HCT116 (cell line): ENCODE results near the gene SMAD2. TPM values are rescaled to one million over a fixed set of nuclear protein-coding genes. Genes with fewer than 3 reads are reported as not detected.

Experiments
- ATAC-seq: fragments of 200-7000 bp; cut with Tn5 transposase; 2 replicates; pipeline ENCODE4 v1.9.1; 2020; ENCODE audit warnings: mild to moderate bottlenecking, moderate library complexity
- BruUV-seq: library from RNA; stranded (reverse); fragments of 400-500 nt; replicated peaks from 2 replicates; lab custom pipeline; 2021; lab: Mats Ljungman, UMichigan
- CTCF ChIA-PET: fragments of 300-600 bp; sonication (Branson Sonifier 250); formaldehyde crosslinking; loops from one replicate; lab custom pipeline; 2021; ENCODE audit warnings: antibody characterized with exemption; lab: Charles Lee
- POLR2A ChIA-PET: fragments of 300-600, 350-600 bp; sonication (Branson Sonifier 250); formaldehyde crosslinking; loops from one replicate; lab custom pipeline; 2021; ENCODE audit warnings: antibody characterized with exemption; lab: Charles Lee
- RAD21 ChIA-PET, 2 experiments: fragments of 300-600 bp; sonication (Branson Sonifier 250); formaldehyde crosslinking; loops; one replicate each; lab custom pipeline; 2023; ENCODE audit warnings: low total read pairs in 2 of 2; ENCODE audit not compliant: uncharacterized antibody in 2 of 2, unreplicated experiment in 2 of 2, low non-redundant PET in 1 of 2; lab: Charles Lee
- DNase-seq: peaks from one replicate; pipeline ENCODE4 v3.0.0-alpha.2; 2010; ENCODE audit warnings: low read depth, low spot score
- H2AFZ ChIP-seq: fragments of 200-600 bp; shearing (Covaris generic), sonication (generic); 2 replicates; pipeline ENCODE4 v1.6.1; 2017; ENCODE audit warnings: low read depth, mixed run types, mixed read lengths, antibody characterized with exemption, low read length; ENCODE audit not compliant: poor library complexity, severe bottlenecking
- H3K27ac ChIP-seq: 2 replicates; pipeline ENCODE4 v1.5.1; 2012; ENCODE audit warnings: low read depth, low read length
- H3K27me3 ChIP-seq: fragments of 200-600 bp; sonication (generic); 2 replicates; pipeline ENCODE4 v1.6.1; 2016; ENCODE audit warnings: mixed run types, low read length, mixed read lengths; ENCODE audit not compliant: insufficient read depth
- H3K36me3 ChIP-seq, 2 experiments: fragments of 200-500 bp in 1 of 2; fragments of 200-600 bp in 1 of 2; sonication (Bioruptor generic) in 1 of 2; sonication (generic) in 1 of 2; 2 replicates each; pipeline versions ENCODE4 v1.5.1 to v1.6.1; 2014 to 2016; ENCODE audit warnings: low read length in 2 of 2, inconsistent platforms in 1 of 2, mixed read lengths in 1 of 2, mixed run types in 1 of 2; ENCODE audit not compliant: insufficient read depth in 2 of 2, control insufficient read depth in 1 of 2
- H3K4me1 ChIP-seq, 2 experiments: fragments of 200-600 bp in 1 of 2; sonication (generic) in 1 of 2; 2 replicates each; pipeline versions ENCODE4 v1.5.1 to v1.6.1; 2012 to 2017; ENCODE audit warnings: low read length in 2 of 2, inconsistent platforms in 1 of 2, mild to moderate bottlenecking in 1 of 2, mixed read lengths in 1 of 2, mixed run types in 1 of 2, moderate library complexity in 1 of 2; ENCODE audit not compliant: insufficient read depth in 2 of 2, control insufficient read depth in 1 of 2
- H3K4me2 ChIP-seq: fragments of 200-600 bp; sonication (generic); 2 replicates; pipeline ENCODE4 v1.6.1; 2017; ENCODE audit warnings: mixed run types, low read length, mixed read lengths
- H3K4me3 ChIP-seq, 2 experiments: fragments of 200-600 bp in 1 of 2; sonication (generic) in 1 of 2; replicated peaks in 1 of 2; 2 replicates each; pipeline ENCODE4 v1.5.1; 2011 to 2016; ENCODE audit warnings: low read length in 2 of 2, control low read depth in 1 of 2, low read depth in 1 of 2, mild to moderate bottlenecking in 1 of 2, mixed read lengths in 1 of 2, mixed run types in 1 of 2
- H3K79me2 ChIP-seq: fragments of 200-600 bp; sonication (generic); 2 replicates; pipeline ENCODE4 v1.6.1; 2017; ENCODE audit warnings: mild to moderate bottlenecking, mixed run types, low read length, moderate library complexity, mixed read lengths; ENCODE audit not compliant: insufficient read depth
- H3K9ac ChIP-seq: fragments of 200-600 bp; sonication (generic); 2 replicates; pipeline ENCODE4 v1.6.1; 2016; ENCODE audit warnings: low read length, mixed read lengths
- H3K9me2 ChIP-seq: fragments of 200-600 bp; sonication (generic), shearing (Covaris generic); 2 replicates; pipeline ENCODE4 v1.6.1; 2017; ENCODE audit warnings: mixed run types, mild to moderate bottlenecking, moderate library complexity; ENCODE audit not compliant: insufficient read depth
- H3K9me3 ChIP-seq, 2 experiments: fragments of 200-500 bp in 1 of 2; fragments of 200-600 bp in 1 of 2; sonication (Bioruptor generic) in 1 of 2; sonication (generic) in 1 of 2; 2 replicates each; pipeline ENCODE4 v1.6.1; 2014 to 2017; ENCODE audit warnings: low read length in 2 of 2, mixed read lengths in 2 of 2, inconsistent platforms in 1 of 2, low read depth in 1 of 2, mild to moderate bottlenecking in 1 of 2, mixed run types in 1 of 2, moderate library complexity in 1 of 2; ENCODE audit not compliant: control insufficient read depth in 1 of 2, insufficient read depth in 1 of 2
- H4K20me1 ChIP-seq: fragments of 200-600 bp; sonication (generic), shearing (Covaris generic); 2 replicates; pipeline ENCODE4 v1.6.1; 2017; ENCODE audit warnings: mixed run types, mild to moderate bottlenecking, moderate library complexity; ENCODE audit not compliant: insufficient read depth
- CBX3 ChIP-seq: IDR thresholded peaks from 2 replicates; pipeline ENCODE4 v1.6.1; 2012; ENCODE audit warnings: low read depth
- CEBPB ChIP-seq: IDR thresholded peaks from 2 replicates; pipeline ENCODE4 v1.6.1; 2012; ENCODE audit warnings: low read depth
- ELF1 ChIP-seq: IDR thresholded peaks from 2 replicates; pipeline ENCODE4 v1.6.1; 2012; ENCODE audit warnings: low read depth, borderline replicate concordance
- EZH2 ChIP-seq: fragments of 200-600 bp; sonication (generic); IDR thresholded peaks from 2 replicates; pipeline ENCODE4 v1.6.1; 2017; ENCODE audit warnings: antibody characterized with exemption, mixed run types
- EZH2phosphoT487 ChIP-seq: fragments of 200-600 bp; IDR thresholded peaks from 2 replicates; pipeline ENCODE4 v1.6.1; 2018; ENCODE audit warnings: antibody characterized with exemption, borderline replicate concordance
- FOSL1 ChIP-seq: IDR thresholded peaks from 2 replicates; pipeline ENCODE4 v1.6.1; 2012; ENCODE audit warnings: low read depth
- POLR2A ChIP-seq: IDR thresholded peaks from 2 replicates; pipeline ENCODE4 v1.7.0; 2011; ENCODE audit warnings: borderline replicate concordance; ENCODE audit not compliant: insufficient read depth, insufficient read length; ENCODE audit errors: extremely low read depth
- POLR2AphosphoS5 ChIP-seq: IDR thresholded peaks from 2 replicates; pipeline ENCODE4 v1.6.1; 2011; ENCODE audit warnings: mild to moderate bottlenecking, low read depth, low read length, moderate library complexity
- RAD21 ChIP-seq: IDR thresholded peaks from 2 replicates; pipeline ENCODE4 v1.6.1; 2012; ENCODE audit warnings: low read depth, mild to moderate bottlenecking
- SIN3A ChIP-seq: IDR thresholded peaks from 2 replicates; pipeline ENCODE4 v1.6.1; 2012; ENCODE audit warnings: low read depth
- SP1 ChIP-seq: IDR thresholded peaks from 2 replicates; pipeline ENCODE4 v1.6.1; 2012; ENCODE audit warnings: low read depth
- SRF ChIP-seq: IDR thresholded peaks from 2 replicates; pipeline ENCODE4 v1.6.1; 2012; ENCODE audit warnings: low read depth
- TCF7L2 ChIP-seq: IDR thresholded peaks from 2 replicates; pipeline ENCODE4 v1.7.0; 2011; ENCODE audit warnings: borderline replicate concordance, inconsistent platforms; ENCODE audit not compliant: insufficient read depth, insufficient read length; ENCODE audit errors: extremely low read depth
- YY1 ChIP-seq: IDR thresholded peaks from 2 replicates; pipeline ENCODE4 v1.6.1; 2011; ENCODE audit warnings: low read length, low read depth, moderate library complexity, mild to moderate bottlenecking; ENCODE audit not compliant: insufficient replicate concordance; ENCODE audit errors: extremely low read depth
- ZFX ChIP-seq: fragments of 450-650 bp; IDR thresholded peaks from 2 replicates; pipeline ENCODE4 v1.6.1; 2017
- ZNF274 ChIP-seq: fragments of 200-500 bp; sonication (Bioruptor generic); IDR thresholded peaks from 2 replicates; pipeline ENCODE4 v1.6.1; 2014; ENCODE audit warnings: mild to moderate bottlenecking, low read depth, low read length, inconsistent platforms
- intact Hi-C: fragments of 100-400 bp; cut with micrococcal nuclease; formaldehyde crosslinking; loops from 2 replicates; pipeline ENCODE4 v1.10.0; 2022
- total RNA-seq: library from RNA; stranded (reverse); gene quantifications from one replicate; pipeline ENCODE4 v1.2.1, GENCODE V29; 2021; ENCODE audit not compliant: unreplicated experiment
- TF ChIP-seq, protein P1 (sequence below): IDR thresholded peaks from 2 replicates; pipeline ENCODE4 v1.6.1; 2012
- TF ChIP-seq, protein P2 (sequence below), 3 experiments: fragments of 200-600 bp in 1 of 3; sonication (generic) in 1 of 3; IDR thresholded peaks in 2 of 3; conservative IDR thresholded peaks in 1 of 3; 2 replicates each; pipeline ENCODE4 v1.5.1; 2012 to 2017; ENCODE audit warnings: low read depth in 2 of 3, low read length in 2 of 3, antibody characterized with exemption in 1 of 3, borderline replicate concordance in 1 of 3, control low read depth in 1 of 3, mild to moderate bottlenecking in 1 of 3, mixed read lengths in 1 of 3, mixed run types in 1 of 3, moderate library complexity in 1 of 3; ENCODE audit not compliant: insufficient read depth in 1 of 3

Gene SMAD2
- total RNA-seq, 1 experiment from 2014 or later, result 130 TPM

DNA sequence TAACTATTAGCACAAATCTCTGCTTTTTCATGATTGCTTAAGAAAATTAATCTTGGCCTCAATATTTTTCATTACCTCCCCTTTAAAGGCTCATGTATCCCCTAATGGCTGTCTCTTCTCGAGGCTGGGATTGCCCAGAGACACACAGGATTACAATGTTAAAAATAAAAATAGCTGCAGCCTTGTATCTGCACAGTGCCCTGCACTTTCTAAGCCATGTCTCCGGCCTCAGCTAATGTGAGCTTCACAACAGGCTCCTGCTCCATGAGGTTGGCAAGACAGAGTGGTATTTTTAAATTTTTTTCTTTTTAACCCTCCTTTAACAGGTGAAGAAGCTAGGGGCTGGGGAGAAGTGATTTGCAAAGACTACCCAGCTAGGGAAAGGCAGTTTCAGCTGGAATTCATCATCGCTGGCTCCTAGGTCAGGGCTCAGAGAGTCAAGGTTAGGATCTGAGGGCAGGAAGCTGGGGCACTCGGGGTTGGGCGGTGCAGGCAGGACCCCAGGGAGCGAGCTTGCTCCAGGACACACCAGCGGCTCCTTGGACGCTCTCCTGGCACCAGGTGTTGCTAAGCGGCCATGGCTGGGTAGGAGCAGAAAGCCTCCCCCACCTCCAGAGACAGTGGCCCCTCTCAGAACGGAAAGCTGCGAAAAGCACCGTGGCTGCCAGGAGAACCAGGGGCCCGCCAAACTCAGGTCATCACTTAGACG is 135.6 kb downstream of the SMAD2 start:
- Histone ChIP-seq H2AFZ (no peak overlapping the region), H4K20me1 (no peaks in the 10 kb centered on the region), H3K4me2 (no peak overlapping the region), H3K9me2 (no peaks in the 10 kb centered on the region), H3K9me3 (no peaks in the 10 kb centered on the region)
- ATAC-seq, result no peak
- BruUV-seq, result no TSS peak
- RAD21 ChIA-PET, result no interaction called here
- TF ChIP-seq EZH2phosphoT487, result no peak
- TF ChIP-seq CEBPB, result no peak
- no peak for TF ChIP-seq POLR2AphosphoS5
- TF ChIP-seq SP1, result no peak
- no peak for TF ChIP-seq ZFX
- TF ChIP-seq, all 23 proteins: peak for 0
- no peaks in the 10 kb centered on the region for H3K4me1 ChIP-seq
- intact Hi-C loops, result no loop called here
- no peaks in the 10 kb centered on the region for H3K79me2 ChIP-seq
- CTCF ChIA-PET, result no interaction called here
- no peaks in the 10 kb centered on the region for H3K36me3 ChIP-seq
- no peak overlapping the region for H3K4me3 ChIP-seq
- POLR2A ChIA-PET, result no interaction called here
- no peak overlapping the region for H3K9ac ChIP-seq
- H3K27ac ChIP-seq, result no peak overlapping the region
- no peaks in the 10 kb centered on the region for H3K27me3 ChIP-seq
- DNase-seq, result no peak

DNA sequence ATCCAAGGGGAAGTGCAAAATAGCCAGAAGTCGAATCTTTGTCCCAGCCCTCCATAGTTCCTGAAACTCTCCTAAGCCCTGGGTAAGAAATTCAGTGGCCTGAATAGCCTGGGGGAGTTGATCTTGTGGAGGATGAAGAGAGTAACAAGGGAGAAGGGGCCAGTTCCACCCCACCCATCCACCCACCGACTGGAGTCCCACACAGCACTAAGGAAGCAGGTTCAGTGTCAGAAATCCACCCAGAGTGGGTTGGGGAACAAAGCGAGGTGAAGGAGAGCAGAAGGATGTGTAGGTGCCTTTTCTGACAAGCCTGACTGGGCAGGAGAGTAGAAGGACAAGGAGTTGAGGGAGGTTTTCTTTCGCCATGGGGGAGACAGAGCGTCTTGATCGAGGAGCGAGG is 136.8 kb downstream of the SMAD2 start:
- ATAC-seq (no peak), DNase-seq (no peak)
- Histone ChIP-seq H2AFZ (no peak overlapping the region), H3K27ac (no peak overlapping the region), H3K9me2 (no peaks in the 10 kb centered on the region), H3K9me3 (no peaks in the 10 kb centered on the region), H3K27me3 (no peaks in the 10 kb centered on the region), H3K4me1 (no peaks in the 10 kb centered on the region), H3K4me2 (no peak overlapping the region), H3K79me2 (no peaks in the 10 kb centered on the region), H3K9ac (no peak overlapping the region), H3K36me3 (no peaks in the 10 kb centered on the region), H4K20me1 (no peaks in the 10 kb centered on the region), H3K4me3 (no peak overlapping the region)
- RAD21 ChIA-PET, result no interaction called here
- BruUV-seq, result no TSS peak
- CTCF ChIA-PET, result no interaction called here
- POLR2A ChIA-PET, result no interaction called here
- intact Hi-C loops, result no loop called here
- no peak for TF ChIP-seq SP1
- no peak for TF ChIP-seq TCF7L2
- TF ChIP-seq, protein P1, sequence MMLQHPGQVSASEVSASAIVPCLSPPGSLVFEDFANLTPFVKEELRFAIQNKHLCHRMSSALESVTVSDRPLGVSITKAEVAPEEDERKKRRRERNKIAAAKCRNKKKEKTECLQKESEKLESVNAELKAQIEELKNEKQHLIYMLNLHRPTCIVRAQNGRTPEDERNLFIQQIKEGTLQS, result no peak
- TF ChIP-seq RAD21, result no peak
- TF ChIP-seq ELF1, result no peak
- no peak for TF ChIP-seq CBX3
- no peak for TF ChIP-seq SRF
- no peak for TF ChIP-seq YY1
- TF ChIP-seq, protein P2, sequence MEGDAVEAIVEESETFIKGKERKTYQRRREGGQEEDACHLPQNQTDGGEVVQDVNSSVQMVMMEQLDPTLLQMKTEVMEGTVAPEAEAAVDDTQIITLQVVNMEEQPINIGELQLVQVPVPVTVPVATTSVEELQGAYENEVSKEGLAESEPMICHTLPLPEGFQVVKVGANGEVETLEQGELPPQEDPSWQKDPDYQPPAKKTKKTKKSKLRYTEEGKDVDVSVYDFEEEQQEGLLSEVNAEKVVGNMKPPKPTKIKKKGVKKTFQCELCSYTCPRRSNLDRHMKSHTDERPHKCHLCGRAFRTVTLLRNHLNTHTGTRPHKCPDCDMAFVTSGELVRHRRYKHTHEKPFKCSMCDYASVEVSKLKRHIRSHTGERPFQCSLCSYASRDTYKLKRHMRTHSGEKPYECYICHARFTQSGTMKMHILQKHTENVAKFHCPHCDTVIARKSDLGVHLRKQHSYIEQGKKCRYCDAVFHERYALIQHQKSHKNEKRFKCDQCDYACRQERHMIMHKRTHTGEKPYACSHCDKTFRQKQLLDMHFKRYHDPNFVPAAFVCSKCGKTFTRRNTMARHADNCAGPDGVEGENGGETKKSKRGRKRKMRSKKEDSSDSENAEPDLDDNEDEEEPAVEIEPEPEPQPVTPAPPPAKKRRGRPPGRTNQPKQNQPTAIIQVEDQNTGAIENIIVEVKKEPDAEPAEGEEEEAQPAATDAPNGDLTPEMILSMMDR (IDR thresholded peaks at IDR 0.05 in 2 of 3, conservative IDR thresholded peaks at IDR 0.05 in 1 of 3; ENCODE audit: borderline replicate concordance in 1 of 3, insufficient read depth in 1 of 3, low read depth in 2 of 3, low read length in 2 of 3), result no peak
- TF ChIP-seq POLR2A, result no peak
- no peak for TF ChIP-seq FOSL1
- TF ChIP-seq EZH2, result no peak
- no peak for TF ChIP-seq SIN3A
- TF ChIP-seq ZNF274, result no peak
